T-helper 1 cell treated with Interleukin-12 subunit alpha and Interleukin-12 subunit beta and Interleukin-4 antibody, amounts not matched to agents 30 μg/mL and 1 μg/mL, for 36 hours (primary cell): Measurements from ENCODE around the gene FAM168A.

Experiments used
- H3K27ac Mint-ChIP-seq: one replicate; pipeline ENCODE4 v1.8.0; 2021; ENCODE audit warnings: mild to moderate bottlenecking, mixed read lengths
- H3K27me3 Mint-ChIP-seq: one replicate; pipeline ENCODE4 v1.8.0; 2021; ENCODE audit warnings: low read depth, mixed read lengths
- H3K36me3 Mint-ChIP-seq: one replicate; pipeline ENCODE4 v1.8.0; 2021; ENCODE audit warnings: low read depth, mixed read lengths
- H3K4me1 Mint-ChIP-seq: one replicate; pipeline ENCODE4 v1.8.0; 2021; ENCODE audit warnings: low read depth, mixed read lengths
- H3K4me3 Mint-ChIP-seq: one replicate; pipeline ENCODE4 v1.8.0; 2021; ENCODE audit warnings: mild to moderate bottlenecking, moderate library complexity, mixed read lengths
- H3K9me3 Mint-ChIP-seq: one replicate; pipeline ENCODE4 v1.8.0; 2021; ENCODE audit warnings: mixed read lengths

FAM168A gene

GRCh38 chr11:73366953-73367352 lies 231.0 kb downstream of the FAM168A start:
- Mint-ChIP-seq H3K9me3 (no peaks in the 10 kb centered on the region), H3K27me3 (no peaks in the 10 kb centered on the region), H3K4me3 (no peak overlapping the region), H3K36me3 (no peaks in the 10 kb centered on the region), H3K27ac (peak overlapping the region; percentile 21), H3K4me1 (peaks cover 19% of the 10 kb centered on the region)

DNA sequence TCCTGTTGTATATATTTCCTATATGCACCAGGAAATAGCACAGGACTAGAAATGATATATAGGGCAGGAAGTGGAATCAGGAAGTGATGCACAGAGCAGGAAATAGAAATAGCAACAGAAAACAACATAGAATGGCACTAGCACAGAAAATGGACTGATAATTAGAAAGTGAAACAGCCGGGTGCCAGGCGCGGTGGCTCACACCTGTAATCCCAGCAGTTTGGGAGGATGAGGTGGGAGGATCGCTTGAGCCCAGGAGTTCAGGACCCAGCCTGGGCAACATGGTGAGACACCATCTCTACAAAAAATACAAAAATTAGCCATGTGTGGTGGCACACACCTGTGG lies 231.7 kb downstream of the FAM168A start:
- H3K4me3 Mint-ChIP-seq: peak overlapping the region; percentile 42
- no peaks in the 10 kb centered on the region for H3K9me3 Mint-ChIP-seq
- no peaks in the 10 kb centered on the region for H3K27me3 Mint-ChIP-seq
- H3K27ac Mint-ChIP-seq: peak overlapping the region; percentile 91
- no peaks in the 10 kb centered on the region for H3K36me3 Mint-ChIP-seq
- H3K4me1 Mint-ChIP-seq: peaks cover 18% of the 10 kb centered on the region

- H3K27ac Mint-ChIP-seq: peak overlapping the region; percentile 91
- H3K4me1 Mint-ChIP-seq: peaks cover 18% of the 10 kb centered on the region
- H3K4me3 Mint-ChIP-seq: peak overlapping the region; percentile 42
- no peaks in the 10 kb centered on the region for H3K36me3 Mint-ChIP-seq
- H3K27me3 Mint-ChIP-seq: no peaks in the 10 kb centered on the region
- H3K9me3 Mint-ChIP-seq: no peaks in the 10 kb centered on the region
Observed at GRCh38 chr11:73365352-73366264, 232.3 kb downstream of the FAM168A start.

DNA sequence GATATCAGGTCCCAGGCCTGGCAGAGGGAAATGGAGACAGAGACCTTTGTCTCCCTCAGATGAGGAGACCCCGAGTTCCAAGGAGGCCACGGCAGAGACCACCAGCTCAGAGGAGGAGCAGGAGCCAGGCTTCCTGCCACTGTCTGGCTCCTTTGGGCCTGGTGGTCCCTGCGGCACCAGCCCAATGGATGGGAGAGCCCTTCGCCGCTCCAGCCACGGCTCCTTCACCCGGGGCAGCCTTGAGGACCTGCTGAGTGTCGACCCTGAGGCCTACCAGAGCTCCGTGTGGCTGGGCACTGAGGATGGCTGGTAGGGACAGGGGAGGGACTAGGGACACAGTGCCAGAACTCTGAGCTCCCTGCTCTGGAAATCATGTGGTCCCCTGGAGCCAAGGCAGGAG lies 234.8 kb downstream of the FAM168A start:
- Mint-ChIP-seq H3K27ac (no peak overlapping the region), H3K36me3 (no peaks in the 10 kb centered on the region), H3K4me3 (no peak overlapping the region), H3K9me3 (no peaks in the 10 kb centered on the region), H3K27me3 (no peaks in the 10 kb centered on the region), H3K4me1 (peaks cover 18% of the 10 kb centered on the region)

DNA sequence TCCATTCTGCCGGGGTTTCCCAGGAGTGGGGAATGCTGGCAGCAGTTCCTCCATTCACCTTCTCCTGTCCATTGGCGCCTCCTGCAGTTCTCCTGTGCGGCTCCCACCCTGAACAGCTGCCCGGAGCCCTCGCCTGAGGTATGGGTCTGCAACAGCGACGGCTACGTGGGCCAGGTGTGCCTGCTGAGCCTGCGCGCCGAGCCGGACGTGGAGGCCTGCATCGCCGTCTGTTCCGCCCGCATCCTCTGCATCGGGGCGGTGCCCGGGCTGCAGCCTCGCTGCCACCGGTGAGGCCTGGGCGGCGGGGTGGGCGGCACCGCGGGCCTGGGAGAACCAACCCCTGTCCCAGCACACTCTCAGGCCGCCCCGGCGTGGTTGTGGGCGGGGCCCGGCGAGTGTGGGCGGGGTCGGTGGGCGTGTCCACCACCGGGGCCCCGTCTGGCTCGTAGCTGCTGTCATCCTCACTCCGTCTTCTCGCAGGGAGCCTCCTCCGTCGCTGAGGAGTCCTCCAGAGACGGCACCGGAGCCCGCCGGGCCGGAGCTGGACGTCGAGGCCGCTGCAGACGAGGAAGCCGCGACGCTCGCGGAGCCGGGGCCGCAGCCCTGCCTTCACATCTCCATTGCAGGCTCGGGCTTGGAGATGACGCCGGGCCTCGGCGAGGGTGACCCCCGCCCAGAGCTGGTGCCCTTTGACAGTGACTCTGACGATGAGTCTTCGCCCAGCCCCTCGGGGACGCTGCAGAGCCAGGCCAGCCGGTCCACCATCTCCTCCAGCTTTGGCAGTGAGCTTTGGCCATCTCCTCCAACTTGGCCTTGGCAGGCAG lies 235.7 kb downstream of the FAM168A start:
- Mint-ChIP-seq H3K4me1 (peaks cover 12% of the 10 kb centered on the region), H3K27me3 (no peaks in the 10 kb centered on the region), H3K36me3 (no peaks in the 10 kb centered on the region), H3K27ac (no peak overlapping the region), H3K9me3 (no peaks in the 10 kb centered on the region), H3K4me3 (no peak overlapping the region)

- H3K4me1 Mint-ChIP-seq: peaks cover 2% of the 10 kb centered on the region
- H3K9me3 Mint-ChIP-seq: no peaks in the 10 kb centered on the region
- no peak overlapping the region for H3K27ac Mint-ChIP-seq
Observed at GRCh38 chr11:73360743-73361369, 237.1 kb downstream of the FAM168A start.

GRCh38 chr11:73359930-73360742 lies 237.8 kb downstream of the FAM168A start:
- no peak overlapping the region for H3K4me3 Mint-ChIP-seq
- H3K9me3 Mint-ChIP-seq: no peaks in the 10 kb centered on the region
- H3K36me3 Mint-ChIP-seq: no peaks in the 10 kb centered on the region
- H3K27ac Mint-ChIP-seq: no peak overlapping the region
- H3K27me3 Mint-ChIP-seq: no peaks in the 10 kb centered on the region
- H3K4me1 Mint-ChIP-seq: no peaks in the 10 kb centered on the region

More at GRCh38 chr11:73360743-73361369, 237.1 kb downstream of the FAM168A start:
- no peaks in the 10 kb centered on the region for H3K36me3 Mint-ChIP-seq
- H3K4me3 Mint-ChIP-seq: no peak overlapping the region
- no peaks in the 10 kb centered on the region for H3K27me3 Mint-ChIP-seq

DNA sequence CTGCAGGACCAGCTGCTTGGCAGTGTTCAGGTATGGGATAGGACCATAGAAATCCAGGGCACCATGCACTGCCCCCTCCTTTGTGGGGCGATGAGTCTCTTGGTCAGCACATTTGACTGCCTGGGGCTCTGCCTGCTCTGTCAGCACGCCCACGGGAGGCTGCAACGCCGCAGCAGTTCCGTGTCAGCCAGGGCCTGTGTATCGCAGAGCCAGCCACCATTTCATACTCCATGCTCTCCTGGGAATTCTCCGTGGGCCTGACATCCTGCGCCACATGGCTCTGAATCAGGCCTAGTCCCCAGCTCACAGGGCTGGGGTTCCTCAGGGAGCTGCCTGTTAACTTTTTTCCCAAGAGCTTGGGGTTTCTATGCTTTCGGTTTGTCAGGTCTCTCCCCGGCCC lies 238.6 kb downstream of the FAM168A start:
- H3K4me1 Mint-ChIP-seq: no peaks in the 10 kb centered on the region
- no peak overlapping the region for H3K27ac Mint-ChIP-seq
- no peaks in the 10 kb centered on the region for H3K36me3 Mint-ChIP-seq
- H3K9me3 Mint-ChIP-seq: no peaks in the 10 kb centered on the region
- no peaks in the 10 kb centered on the region for H3K27me3 Mint-ChIP-seq
- H3K4me3 Mint-ChIP-seq: no peak overlapping the region

DNA sequence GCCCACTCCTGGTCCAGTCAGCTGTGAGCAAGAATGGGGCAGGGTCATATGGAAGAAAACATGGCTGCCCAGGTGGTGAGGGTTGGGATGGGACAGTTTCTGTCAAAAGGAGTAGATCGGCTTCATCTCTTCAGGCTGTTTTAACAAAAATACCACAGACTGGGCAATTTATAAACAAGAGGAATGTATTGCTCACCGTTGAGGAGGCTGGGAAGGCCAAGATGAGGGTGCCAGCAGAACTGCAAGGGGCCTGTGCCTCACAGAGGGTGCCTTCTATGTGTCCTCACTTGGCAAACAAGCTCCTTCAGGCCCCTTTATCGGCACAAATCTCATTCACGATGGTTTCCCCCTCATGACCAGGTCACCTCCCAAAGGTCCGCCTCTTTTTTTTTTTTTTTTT lies 239.8 kb downstream of the FAM168A start:
- Mint-ChIP-seq H3K4me1 (peaks cover 5% of the 10 kb centered on the region), H3K4me3 (no peak overlapping the region), H3K27me3 (peaks cover 2% of the 10 kb centered on the region), H3K27ac (no peak overlapping the region), H3K36me3 (no peaks in the 10 kb centered on the region), H3K9me3 (no peaks in the 10 kb centered on the region)

- peaks cover 4% of the 10 kb centered on the region for H3K27me3 Mint-ChIP-seq
- no peak overlapping the region for H3K4me3 Mint-ChIP-seq
- H3K9me3 Mint-ChIP-seq: no peaks in the 10 kb centered on the region
- H3K27ac Mint-ChIP-seq: no peak overlapping the region
- H3K4me1 Mint-ChIP-seq: peaks cover 6% of the 10 kb centered on the region
- H3K36me3 Mint-ChIP-seq: no peaks in the 10 kb centered on the region
Observed at GRCh38 chr11:73356979-73357860, 240.7 kb downstream of the FAM168A start.

- Mint-ChIP-seq H3K4me3 (no peak overlapping the region), H3K27ac (no peak overlapping the region)
Observed at GRCh38 chr11:73355109-73355508, 242.8 kb downstream of the FAM168A start.

GRCh38 chr11:73353422-73353821 lies 244.5 kb downstream of the FAM168A start:
- Mint-ChIP-seq H3K27ac (no peak overlapping the region), H3K9me3 (no peaks in the 10 kb centered on the region), H3K36me3 (no peaks in the 10 kb centered on the region), H3K27me3 (peaks cover 4% of the 10 kb centered on the region), H3K4me3 (no peak overlapping the region), H3K4me1 (peaks cover 10% of the 10 kb centered on the region)

More at GRCh38 chr11:73355109-73355508, 242.8 kb downstream of the FAM168A start:
- H3K9me3 Mint-ChIP-seq: no peaks in the 10 kb centered on the region
- no peaks in the 10 kb centered on the region for H3K36me3 Mint-ChIP-seq
- peaks cover 4% of the 10 kb centered on the region for H3K27me3 Mint-ChIP-seq
- peaks cover 9% of the 10 kb centered on the region for H3K4me1 Mint-ChIP-seq

GRCh38 chr11:73350908-73351636 lies 246.8 kb downstream of the FAM168A start:
- H3K27me3 Mint-ChIP-seq: peaks cover 4% of the 10 kb centered on the region
- H3K36me3 Mint-ChIP-seq: no peaks in the 10 kb centered on the region
- peaks cover 10% of the 10 kb centered on the region for H3K4me1 Mint-ChIP-seq
- H3K27ac Mint-ChIP-seq: no peak overlapping the region
- H3K9me3 Mint-ChIP-seq: no peaks in the 10 kb centered on the region
- H3K4me3 Mint-ChIP-seq: no peak overlapping the region
